Progenitor cell of endocrine pancreas (in vitro differentiated cells): ENCODE results near the gene TNK1. TPM values are rescaled to one million over a fixed set of nuclear protein-coding genes. Genes with fewer than 3 reads are reported as not detected.

ENCODE experiments used
- DNase-seq: peaks from one replicate; pipeline ENCODE4 v3.0.0; 2021; ENCODE audit warnings: low spot score; ENCODE audit not compliant: unreplicated experiment
- H3K27ac Mint-ChIP-seq: 2 replicates; pipeline ENCODE4 v1.8.0; 2021; ENCODE audit warnings: mild to moderate bottlenecking, moderate library complexity, mixed read lengths
- H3K27me3 Mint-ChIP-seq: 2 replicates; pipeline ENCODE4 v1.8.0; 2021; ENCODE audit warnings: mixed read lengths
- H3K36me3 Mint-ChIP-seq: 2 replicates; pipeline ENCODE4 v1.8.0; 2022; ENCODE audit warnings: mixed read lengths; ENCODE audit not compliant: insufficient read depth
- H3K4me1 Mint-ChIP-seq: 2 replicates; pipeline ENCODE4 v1.8.0; 2021; ENCODE audit warnings: low read depth, mixed read lengths
- H3K4me3 Mint-ChIP-seq: 2 replicates; pipeline ENCODE4 v1.8.0; 2021; ENCODE audit warnings: low read depth, mild to moderate bottlenecking, moderate library complexity, mixed read lengths
- H3K9me3 Mint-ChIP-seq: 2 replicates; pipeline ENCODE4 v1.8.0; 2021; ENCODE audit warnings: low read depth, mixed read lengths
- total RNA-seq: library from RNA; stranded (reverse); gene quantifications from 2 replicates; pipeline ENCODE4 v1.2.1, GENCODE V29; 2021
- TF ChIP-seq, protein P1 (sequence below): fragments of 200-600 bp; sonication (generic); IDR thresholded peaks from one replicate; pipeline ENCODE4 v1.5.0; 2021; ENCODE audit warnings: antibody characterized with exemption, mild to moderate bottlenecking; ENCODE audit not compliant: unreplicated experiment

The TNK1 gene
- total RNA-seq, 1 donor from 2014 or later = 13.4 TPM

DNA sequence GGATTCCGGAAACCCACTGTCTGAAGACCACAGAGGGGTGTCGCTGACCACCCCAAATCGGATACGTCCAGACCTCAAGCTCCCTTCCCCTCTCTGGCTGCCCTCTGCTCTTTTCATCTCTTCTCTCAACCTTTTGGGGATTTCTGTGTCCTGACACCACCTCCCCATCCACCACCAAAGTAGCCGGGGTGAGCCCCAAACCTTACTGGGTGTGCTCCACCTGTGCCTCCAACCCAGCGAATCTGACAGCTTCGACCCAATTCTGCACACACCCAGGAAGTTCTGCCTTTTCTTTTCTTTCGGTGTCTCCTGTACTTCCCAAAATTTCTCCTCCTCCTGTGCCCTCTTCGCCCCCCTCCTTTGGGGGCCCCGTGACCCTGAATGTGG, 28.4 kb upstream of the TNK1 start:
- peaks cover 3% of the 10 kb centered on the region for H3K27me3 Mint-ChIP-seq
- H3K4me1 Mint-ChIP-seq = peaks cover 26% of the 10 kb centered on the region
- H3K36me3 Mint-ChIP-seq = no peaks in the 10 kb centered on the region
- peak overlapping the region; percentile 95 for H3K27ac Mint-ChIP-seq
- TF ChIP-seq, protein P1, sequence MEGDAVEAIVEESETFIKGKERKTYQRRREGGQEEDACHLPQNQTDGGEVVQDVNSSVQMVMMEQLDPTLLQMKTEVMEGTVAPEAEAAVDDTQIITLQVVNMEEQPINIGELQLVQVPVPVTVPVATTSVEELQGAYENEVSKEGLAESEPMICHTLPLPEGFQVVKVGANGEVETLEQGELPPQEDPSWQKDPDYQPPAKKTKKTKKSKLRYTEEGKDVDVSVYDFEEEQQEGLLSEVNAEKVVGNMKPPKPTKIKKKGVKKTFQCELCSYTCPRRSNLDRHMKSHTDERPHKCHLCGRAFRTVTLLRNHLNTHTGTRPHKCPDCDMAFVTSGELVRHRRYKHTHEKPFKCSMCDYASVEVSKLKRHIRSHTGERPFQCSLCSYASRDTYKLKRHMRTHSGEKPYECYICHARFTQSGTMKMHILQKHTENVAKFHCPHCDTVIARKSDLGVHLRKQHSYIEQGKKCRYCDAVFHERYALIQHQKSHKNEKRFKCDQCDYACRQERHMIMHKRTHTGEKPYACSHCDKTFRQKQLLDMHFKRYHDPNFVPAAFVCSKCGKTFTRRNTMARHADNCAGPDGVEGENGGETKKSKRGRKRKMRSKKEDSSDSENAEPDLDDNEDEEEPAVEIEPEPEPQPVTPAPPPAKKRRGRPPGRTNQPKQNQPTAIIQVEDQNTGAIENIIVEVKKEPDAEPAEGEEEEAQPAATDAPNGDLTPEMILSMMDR = no peak
- DNase-seq = no peak
- H3K9me3 Mint-ChIP-seq = no peaks in the 10 kb centered on the region
- H3K4me3 Mint-ChIP-seq = peak overlapping the region; percentile 81

DNA sequence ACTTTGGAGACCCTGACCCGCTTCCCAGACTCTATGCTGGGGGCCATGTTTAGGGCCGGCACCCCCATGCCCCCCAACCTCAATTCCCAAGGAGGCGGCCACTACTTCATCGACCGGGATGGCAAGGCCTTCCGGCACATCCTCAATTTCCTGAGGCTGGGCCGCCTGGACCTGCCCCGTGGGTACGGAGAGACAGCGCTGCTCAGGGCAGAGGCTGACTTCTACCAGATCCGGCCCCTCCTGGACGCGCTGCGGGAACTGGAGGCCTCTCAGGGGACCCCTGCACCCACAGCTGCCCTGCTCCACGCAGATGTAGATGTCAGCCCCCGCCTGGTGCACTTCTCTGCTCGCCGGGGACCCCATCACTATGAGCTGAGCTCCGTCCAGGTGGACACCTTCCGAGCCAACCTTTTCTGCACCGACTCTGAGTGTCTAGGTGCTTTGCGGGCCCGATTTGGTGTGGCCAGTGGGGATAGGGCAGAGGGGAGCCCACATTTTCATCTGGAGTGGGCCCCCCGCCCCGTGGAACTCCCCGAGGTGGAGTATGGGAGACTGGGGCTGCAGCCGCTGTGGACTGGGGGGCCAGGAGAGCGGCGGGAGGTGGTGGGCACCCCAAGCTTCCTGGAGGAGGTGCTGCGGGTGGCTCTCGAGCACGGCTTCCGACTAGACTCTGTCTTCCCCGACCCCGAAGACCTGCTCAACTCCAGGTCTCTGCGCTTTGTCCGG, 27.8 kb upstream of the TNK1 start:
- no peak for DNase-seq
- TF ChIP-seq, protein P1 = no peak
- H3K4me3 Mint-ChIP-seq = peak overlapping the region; percentile 81
- no peaks in the 10 kb centered on the region for H3K9me3 Mint-ChIP-seq
- peaks cover 3% of the 10 kb centered on the region for H3K27me3 Mint-ChIP-seq
- no peaks in the 10 kb centered on the region for H3K36me3 Mint-ChIP-seq
- H3K4me1 Mint-ChIP-seq = peaks cover 26% of the 10 kb centered on the region
- H3K27ac Mint-ChIP-seq = peak overlapping the region; percentile 95

DNA sequence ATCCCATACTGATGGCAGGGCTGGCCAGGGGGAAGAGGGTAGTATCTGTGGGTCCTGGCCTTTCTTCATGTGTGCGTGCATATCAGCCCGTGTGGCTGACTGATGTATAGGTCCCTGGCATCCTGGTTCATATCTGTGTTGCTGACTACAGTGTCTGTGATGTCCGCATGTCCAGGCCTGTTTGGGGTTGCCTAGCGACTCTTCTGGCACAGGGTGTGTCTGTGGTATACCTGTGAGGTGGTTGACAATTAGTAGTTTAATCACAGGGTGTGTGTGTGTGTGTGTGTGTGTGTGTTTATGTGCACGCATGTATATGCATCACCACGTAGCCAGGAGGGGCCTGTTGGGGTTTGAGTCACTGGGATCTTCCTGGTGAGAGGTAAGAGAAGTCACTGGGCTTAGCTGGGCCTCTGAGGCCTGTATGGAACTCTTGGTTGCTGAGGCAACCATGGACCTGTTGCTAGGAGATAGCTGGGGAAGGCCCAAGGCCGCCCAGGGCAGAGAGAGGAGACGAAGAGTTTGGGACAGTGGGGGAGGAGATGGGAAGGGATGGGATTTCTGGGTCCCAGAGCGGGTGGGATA, 26.5 kb upstream of the TNK1 start:
- H3K27me3 Mint-ChIP-seq = peaks cover 7% of the 10 kb centered on the region
- H3K9me3 Mint-ChIP-seq = no peaks in the 10 kb centered on the region
- TF ChIP-seq, protein P1 = no peak
- no peaks in the 10 kb centered on the region for H3K36me3 Mint-ChIP-seq
- peaks cover 22% of the 10 kb centered on the region for H3K4me1 Mint-ChIP-seq
- no peak overlapping the region for H3K27ac Mint-ChIP-seq
- no peak for DNase-seq
- H3K4me3 Mint-ChIP-seq = peak overlapping the region; percentile 22

DNA sequence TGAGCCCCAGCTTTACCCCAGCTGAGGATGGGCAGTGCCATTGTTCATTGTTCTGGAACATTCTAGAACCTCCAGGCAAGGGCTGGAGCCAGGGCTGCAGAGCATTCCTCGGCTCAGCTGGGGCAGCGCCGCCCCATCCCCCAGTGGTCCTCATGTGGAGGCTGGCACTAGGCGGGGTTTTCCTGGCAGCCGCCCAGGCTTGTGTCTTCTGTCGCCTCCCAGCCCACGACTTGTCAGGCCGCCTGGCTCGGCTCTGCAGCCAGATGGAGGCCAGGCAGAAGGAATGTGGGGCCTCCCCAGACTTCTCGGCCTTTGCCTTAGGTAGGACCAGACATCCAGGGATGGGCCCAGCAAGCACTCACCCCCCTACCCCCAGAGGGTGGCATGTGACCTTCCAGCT, 25.8 kb upstream of the TNK1 start, which contains the start of gene TMEM95:
TSS of gene TMEM95 (plus strand) at position 104 of the 400 bp plus-strand sequence. CDS start at position 153, 49 bp downstream.
- H3K27ac Mint-ChIP-seq = no peak within 1 kb of the TSS

DNA sequence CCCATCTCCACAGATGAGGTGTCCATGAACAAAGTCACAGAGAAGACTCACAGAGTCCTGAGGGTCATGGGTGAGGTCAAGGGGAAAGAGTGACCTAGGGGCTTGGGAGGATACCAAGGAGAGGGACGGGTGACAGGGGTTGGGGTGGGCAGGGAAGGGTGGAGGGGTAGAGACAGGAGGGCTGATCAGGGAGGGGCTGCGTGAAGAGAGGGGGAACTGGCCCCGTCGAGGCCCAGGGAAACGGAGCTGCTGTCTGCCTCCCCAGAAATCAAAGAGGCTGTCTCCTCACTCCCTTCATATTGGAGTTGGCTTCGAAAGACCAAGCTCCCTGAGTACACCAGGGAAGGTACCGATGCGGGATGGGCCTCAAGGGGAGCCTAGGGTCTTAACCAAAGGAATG, 25.3 kb upstream of the TNK1 start:
- TF ChIP-seq, protein P1 = no peak
- no peak overlapping the region for H3K4me3 Mint-ChIP-seq
- peaks cover 7% of the 10 kb centered on the region for H3K27me3 Mint-ChIP-seq
- peaks cover 15% of the 10 kb centered on the region for H3K4me1 Mint-ChIP-seq
- H3K27ac Mint-ChIP-seq = no peak overlapping the region
- H3K36me3 Mint-ChIP-seq = no peaks in the 10 kb centered on the region
- DNase-seq = no peak
- H3K9me3 Mint-ChIP-seq = no peaks in the 10 kb centered on the region

More for the DNA sequence above, 25.8 kb upstream of the TNK1 start, which contains the start of gene TMEM95:
- Mint-ChIP-seq H3K9me3 (no peaks in the 10 kb centered on the region), H3K27me3 (peaks cover 7% of the 10 kb centered on the region), H3K36me3 (no peaks in the 10 kb centered on the region), H3K4me1 (peaks cover 17% of the 10 kb centered on the region), H3K4me3 (peak within 1 kb of the TSS; percentile 22)
- TF ChIP-seq, protein P1 = no peak
- DNase-seq = no peak
